RPMI7951 (cell line): ENCODE data around the gene SND1. TPM values are rescaled to one million over a fixed set of nuclear protein-coding genes. Genes with fewer than 3 reads are reported as not detected.
A peak's percentile ranks its signal among the peaks of the same experiment; 100 is the strongest.

Experiments used
- DNase-seq: peaks from one replicate; pipeline ENCODE4 v3.0.0-alpha.2; 2012; ENCODE audit warnings: low read depth
- total RNA-seq: library from RNA; depleted of rRNA; stranded (reverse); fragments of >200 nt; shearing (Covaris generic); gene quantifications from 2 replicates; pipeline ENCODE4 v1.2.3, GENCODE V29; 2014

The SND1 gene
- total RNA-seq, 1 experiment from 2014 or later, result 148 TPM

GRCh38 chr7:127932076-127932475 lies 280.1 kb downstream of the SND1 start:
- no peak for DNase-seq

- DNase-seq, result peak; percentile 11
These were observed 280.5 kb downstream of the SND1 start for GRCh38 chr7:127932496-127932895.

GRCh38 chr7:127933146-127933545 lies 281.2 kb downstream of the SND1 start:
- DNase-seq, result no peak

GRCh38 chr7:127934711-127935110 lies 282.7 kb downstream of the SND1 start:
- no peak for DNase-seq

GRCh38 chr7:127935847-127936376 lies 283.9 kb downstream of the SND1 start:
- DNase-seq, result no peak

GRCh38 chr7:127937066-127937680 lies 285.2 kb downstream of the SND1 start:
- no peak for DNase-seq

DNA sequence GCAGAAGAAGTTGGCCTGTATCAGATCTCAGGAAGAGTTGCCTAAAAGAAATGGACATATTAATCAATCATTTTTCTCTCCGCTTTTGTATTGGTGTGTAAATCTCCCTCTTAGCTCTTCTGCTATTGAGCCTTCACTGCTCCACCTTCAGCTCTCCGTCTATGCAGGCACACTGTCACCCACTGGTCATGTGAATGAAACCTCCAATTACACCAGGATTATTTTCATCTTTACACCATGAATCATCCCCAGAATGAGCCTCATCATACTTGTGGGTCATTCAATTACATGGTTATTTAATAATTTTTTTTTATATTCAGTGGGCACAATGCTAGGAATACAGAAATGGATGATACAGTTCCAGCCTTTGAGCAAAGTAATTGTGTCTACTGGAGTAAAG lies 286.6 kb downstream of the SND1 start:
- DNase-seq, result peak; percentile 62

- no peak for DNase-seq
These were observed 288.6 kb downstream of the SND1 start for GRCh38 chr7:127940381-127941160.

- DNase-seq, result no peak
These were observed 289.6 kb downstream of the SND1 start for GRCh38 chr7:127941476-127942210.

- DNase-seq, result no peak
These were observed 291.8 kb downstream of the SND1 start for GRCh38 chr7:127943541-127944521.

DNA sequence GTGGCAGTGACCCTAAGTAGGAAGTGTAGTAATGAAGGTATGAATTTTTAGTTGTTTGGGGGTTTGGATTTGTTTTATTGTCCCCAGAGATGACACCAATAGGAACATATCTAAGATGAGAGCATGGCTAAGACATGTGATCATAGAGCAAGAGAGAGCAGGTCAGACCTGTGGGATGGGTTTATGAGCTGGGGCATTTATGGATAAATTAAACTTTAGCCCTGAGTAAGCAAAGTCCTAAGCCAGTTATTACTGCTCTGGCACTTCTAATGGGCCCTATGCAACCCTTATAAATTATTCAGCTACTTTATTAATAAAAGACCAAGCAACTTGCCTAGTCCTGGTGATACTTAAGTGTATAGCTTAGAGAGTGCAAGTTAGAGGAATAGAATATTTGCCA lies 294.1 kb downstream of the SND1 start:
- no peak for DNase-seq

- no peak for DNase-seq
These were observed 294.9 kb downstream of the SND1 start for GRCh38 chr7:127946847-127947246.

DNA sequence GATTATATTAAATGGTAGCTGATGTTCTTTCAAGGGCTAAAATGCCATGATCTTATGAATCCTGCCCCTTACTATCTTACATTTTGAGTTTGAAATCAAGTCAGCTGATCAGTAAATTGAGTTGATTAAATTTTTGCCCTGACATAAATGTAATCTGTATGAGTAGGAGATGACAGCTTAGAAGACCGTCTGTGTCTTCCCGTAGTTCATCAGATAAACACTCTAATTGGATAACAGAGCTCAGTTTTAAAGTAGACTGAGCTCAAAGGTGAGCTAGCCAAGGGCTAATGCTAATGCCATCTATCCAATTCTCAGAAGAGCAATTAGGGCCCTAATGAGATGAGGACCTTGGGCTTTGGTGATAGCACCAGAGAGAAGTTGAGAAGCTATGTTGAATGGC lies 296.3 kb downstream of the SND1 start:
- DNase-seq, result no peak

GRCh38 chr7:127948930-127949329 lies 296.9 kb downstream of the SND1 start:
- no peak for DNase-seq

- DNase-seq, result no peak
These were observed 297.8 kb downstream of the SND1 start for GRCh38 chr7:127949769-127950222.

- no peak for DNase-seq
These were observed 298.4 kb downstream of the SND1 start for GRCh38 chr7:127950233-127950935.

DNA sequence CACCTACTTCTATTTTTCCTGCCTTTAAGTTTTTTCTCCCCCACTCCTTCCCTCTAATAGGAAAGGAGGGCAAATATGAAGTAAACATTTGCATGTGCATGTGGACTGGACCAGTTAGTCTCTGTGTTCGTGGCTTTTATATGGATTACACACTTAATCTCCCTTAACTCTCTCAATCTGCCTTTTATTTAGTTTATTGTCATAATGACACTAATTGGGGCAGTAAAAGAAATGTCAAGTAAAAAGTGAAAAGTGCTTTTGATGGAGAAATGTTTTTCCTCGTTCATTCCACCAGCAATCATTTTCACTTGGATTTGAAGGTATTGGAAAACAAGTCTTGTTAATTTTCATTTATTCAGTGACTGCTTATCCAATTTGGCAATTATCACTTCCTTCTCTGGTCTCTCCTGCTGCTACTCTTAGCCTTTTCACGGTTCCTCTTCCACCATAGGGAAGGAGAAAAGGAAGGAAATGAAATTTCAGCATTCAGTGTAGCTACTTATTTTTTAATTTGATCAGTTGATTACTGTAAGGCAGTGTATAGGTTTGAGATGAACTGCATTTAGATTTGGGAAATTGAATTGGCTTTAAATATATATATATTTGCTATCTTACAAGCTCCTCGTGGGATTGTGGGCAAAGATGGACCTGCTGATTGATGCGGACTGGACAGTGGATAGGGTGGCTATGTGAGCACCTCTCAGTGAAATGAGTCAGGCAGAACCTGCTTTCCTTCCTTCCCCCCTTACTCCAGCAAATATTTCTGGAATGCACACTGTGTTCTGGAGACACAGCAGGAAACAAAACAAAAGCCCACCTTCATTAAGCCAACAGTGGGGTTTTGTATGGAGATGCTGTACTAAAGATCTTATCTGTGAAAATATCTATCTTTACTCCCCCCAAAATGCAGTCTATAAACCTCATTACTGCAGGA lies 301.7 kb downstream of the SND1 start:
- DNase-seq, result no peak

DNA sequence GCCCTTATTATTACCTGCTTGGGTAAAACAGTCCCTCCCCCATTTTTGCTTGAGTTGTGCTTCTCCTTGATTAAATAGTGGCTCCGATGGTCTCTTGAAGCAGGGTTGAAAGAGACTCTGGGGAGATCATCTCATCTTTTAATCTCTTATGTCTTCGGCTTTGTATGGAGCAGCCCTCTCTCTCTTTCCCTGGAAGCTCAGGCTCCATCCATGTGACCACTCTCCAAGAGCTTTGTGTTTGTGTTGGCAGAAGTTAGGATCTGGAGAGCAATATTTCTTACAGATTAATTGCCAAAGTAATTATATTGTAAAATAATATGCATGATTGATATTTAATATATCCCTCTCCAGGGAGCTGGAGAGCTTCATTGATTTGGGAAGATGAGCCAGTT lies 302.4 kb downstream of the SND1 start:
- DNase-seq, result no peak

- no peak for DNase-seq
These were observed 303.1 kb downstream of the SND1 start for GRCh38 chr7:127955051-127955531.
